ENCODE measurements around the gene TSNAXIP1. TPM values are rescaled to one million over a fixed set of nuclear protein-coding genes. Genes with fewer than 3 reads are reported as not detected.

The TSNAXIP1 gene
- total and polyA plus RNA-seq, 8 donors, result 0.25 to 11.1 (median 1.0) TPM

DNA sequence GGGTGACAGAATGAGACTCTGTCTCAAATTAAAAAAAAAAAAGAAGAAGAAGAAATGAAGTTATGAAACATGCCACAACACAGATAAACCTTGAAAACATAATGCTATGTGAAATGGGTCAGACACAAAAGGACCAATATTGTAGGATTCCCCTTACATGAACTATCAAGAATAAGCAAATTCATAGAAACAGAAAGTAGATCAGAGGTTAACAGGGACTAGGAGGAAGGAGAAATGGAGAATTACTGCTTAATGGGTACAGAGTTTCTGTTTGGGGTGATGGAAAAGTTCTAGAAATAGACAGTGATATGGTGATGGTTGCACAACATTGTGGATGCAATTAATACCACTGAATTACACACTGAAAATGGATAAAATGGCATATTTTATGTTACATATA is 16.6 kb upstream of the TSNAXIP1 start:
- H3K9me3 ChIP-seq, result no peaks in the 10 kb centered on the region
- DNase-seq (no peak), FAIRE-seq (no peak), ATAC-seq (no peak)
- H3K36me3 ChIP-seq, result no peaks in the 10 kb centered on the region
- H3K4me3 ChIP-seq, result no peak overlapping the region
- TF ChIP-seq, protein P1, sequence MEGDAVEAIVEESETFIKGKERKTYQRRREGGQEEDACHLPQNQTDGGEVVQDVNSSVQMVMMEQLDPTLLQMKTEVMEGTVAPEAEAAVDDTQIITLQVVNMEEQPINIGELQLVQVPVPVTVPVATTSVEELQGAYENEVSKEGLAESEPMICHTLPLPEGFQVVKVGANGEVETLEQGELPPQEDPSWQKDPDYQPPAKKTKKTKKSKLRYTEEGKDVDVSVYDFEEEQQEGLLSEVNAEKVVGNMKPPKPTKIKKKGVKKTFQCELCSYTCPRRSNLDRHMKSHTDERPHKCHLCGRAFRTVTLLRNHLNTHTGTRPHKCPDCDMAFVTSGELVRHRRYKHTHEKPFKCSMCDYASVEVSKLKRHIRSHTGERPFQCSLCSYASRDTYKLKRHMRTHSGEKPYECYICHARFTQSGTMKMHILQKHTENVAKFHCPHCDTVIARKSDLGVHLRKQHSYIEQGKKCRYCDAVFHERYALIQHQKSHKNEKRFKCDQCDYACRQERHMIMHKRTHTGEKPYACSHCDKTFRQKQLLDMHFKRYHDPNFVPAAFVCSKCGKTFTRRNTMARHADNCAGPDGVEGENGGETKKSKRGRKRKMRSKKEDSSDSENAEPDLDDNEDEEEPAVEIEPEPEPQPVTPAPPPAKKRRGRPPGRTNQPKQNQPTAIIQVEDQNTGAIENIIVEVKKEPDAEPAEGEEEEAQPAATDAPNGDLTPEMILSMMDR (IDR thresholded peaks at IDR 0.05), result no peak
- H3K27ac ChIP-seq, result no peak overlapping the region
- intact Hi-C loops (cut with DNase I), result no loop called here
- no peaks in the 10 kb centered on the region for H3K4me1 ChIP-seq
- no peaks in the 10 kb centered on the region for H3K27me3 ChIP-seq

DNA sequence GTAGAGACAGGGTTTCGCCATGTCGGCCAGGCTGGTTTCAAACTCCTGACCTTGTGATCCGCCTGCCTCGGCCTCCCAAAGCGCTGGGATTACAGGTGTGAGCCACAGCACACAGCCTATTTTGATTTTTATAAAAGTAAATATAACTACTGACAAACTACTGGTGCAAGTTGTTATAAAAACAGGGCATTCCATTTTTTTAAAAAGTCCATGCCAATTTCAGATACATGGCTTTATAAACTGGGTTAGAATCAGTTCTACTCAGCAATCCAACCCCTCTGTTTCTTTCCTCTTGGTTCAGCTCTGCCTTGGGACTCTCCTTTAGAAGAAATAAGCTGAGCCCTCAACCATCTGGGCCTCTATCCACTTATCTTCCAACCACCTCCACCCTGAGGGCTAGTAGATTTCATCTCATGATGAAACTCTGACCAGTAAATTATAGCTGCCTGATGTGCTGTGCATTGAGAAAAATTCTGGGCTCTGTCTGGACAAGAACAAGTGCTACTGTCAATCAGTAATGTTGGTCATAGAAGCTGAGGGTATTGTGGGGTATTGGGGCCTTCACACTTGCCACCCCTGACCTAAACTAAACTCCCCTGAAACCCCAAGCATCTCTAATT is 10.5 kb upstream of the TSNAXIP1 start:
- no peaks in the 10 kb centered on the region for H3K27me3 ChIP-seq

DNA sequence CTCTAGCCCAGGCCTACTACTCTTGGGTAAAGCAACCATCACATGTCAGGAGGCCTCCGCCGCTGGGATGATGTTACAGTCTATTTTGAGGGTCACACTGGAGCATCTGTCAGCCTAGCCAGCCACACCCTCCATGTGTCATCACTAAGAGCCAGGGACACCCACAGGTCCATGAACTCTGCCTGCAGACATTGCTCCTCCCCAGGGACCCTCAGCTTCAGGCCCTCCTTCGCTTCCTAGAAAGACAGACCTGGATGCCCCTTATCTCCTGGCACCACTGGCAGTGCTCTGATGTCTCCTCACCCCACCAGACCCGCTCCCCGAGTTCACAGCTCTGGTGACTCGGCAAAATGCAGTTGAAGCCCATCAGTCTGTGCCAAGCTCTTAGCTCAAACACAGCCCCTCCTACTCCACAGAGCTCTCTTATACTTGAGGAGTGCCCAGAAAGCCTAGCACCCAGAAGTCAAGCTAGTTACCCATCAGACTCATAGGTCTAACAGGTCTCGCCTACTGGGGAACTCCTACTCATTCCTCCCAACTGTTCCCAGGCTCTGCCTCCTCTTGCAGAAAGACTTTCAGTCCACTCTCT is 6.3 kb upstream of the TSNAXIP1 start:
- WGBS, 2 donors, result 86 to 87% methylated on average over 7 of the region's 7 CpGs
- Histone ChIP-seq H3K36me3 (no peaks in the 10 kb centered on the region), H3K27ac (no peak overlapping the region), H3K4me1 (peaks cover 6 to 10% (median 10%) of the 10 kb centered on the region in 3 donors), H3K9me3 (no peaks in the 10 kb centered on the region), H3K27me3 (no peaks in the 10 kb centered on the region), H3K4me3 (no peak overlapping the region)
- no peak for FAIRE-seq
- TF ChIP-seq, protein P1 (IDR thresholded peaks at IDR 0.05), result no peak
- no peak for DNase-seq
- intact Hi-C loops (cut with DNase I), result no loop called here
- ATAC-seq, result no peak

More for the DNA sequence above, 10.5 kb upstream of the TSNAXIP1 start:
- WGBS, 2 donors, result 94 to 98% methylated on average over 5 of the region's 5 CpGs
- Histone ChIP-seq H3K36me3 (no peaks in the 10 kb centered on the region), H3K27ac (no peak overlapping the region), H3K9me3 (no peaks in the 10 kb centered on the region), H3K4me1 (no peaks in the 10 kb centered on the region), H3K4me3 (no peak overlapping the region)
- DNase-seq, result no peak
- TF ChIP-seq, protein P1 (IDR thresholded peaks at IDR 0.05), result no peak
- FAIRE-seq, result no peak
- ATAC-seq, result no peak
- intact Hi-C loops (cut with DNase I), result no loop called here

DNA sequence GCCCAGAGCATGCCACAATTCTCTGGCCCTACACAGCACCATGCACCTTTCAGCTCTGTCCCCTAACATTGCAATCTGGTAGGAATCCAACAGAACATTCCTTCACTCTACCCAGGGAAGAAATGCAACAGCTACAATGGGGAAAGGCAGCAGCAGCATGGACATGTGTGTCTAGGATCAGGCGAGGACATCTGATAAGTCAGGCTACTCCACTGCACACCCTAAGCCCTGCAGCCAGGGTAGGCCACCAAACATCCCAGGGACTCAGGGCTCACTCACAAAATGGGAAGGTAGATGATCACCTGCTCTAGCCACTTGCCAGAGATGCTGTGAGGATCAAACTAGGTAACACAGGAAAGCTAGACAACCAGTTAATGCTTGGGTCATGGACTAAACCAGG is 5.4 kb upstream of the TSNAXIP1 start:
- no peaks in the 10 kb centered on the region for H3K9me3 ChIP-seq
- no peak overlapping the region for H3K4me3 ChIP-seq
- TF ChIP-seq, protein P1 (IDR thresholded peaks at IDR 0.05), result no peak
- DNase-seq (no peak), ATAC-seq (no peak), FAIRE-seq (no peak)
- intact Hi-C loops (cut with DNase I), result no loop called here
- H3K27ac ChIP-seq, result no peak overlapping the region
- H3K4me1 ChIP-seq, result peaks cover 8 to 12% (median 11%) of the 10 kb centered on the region in 3 donors
- WGBS, 2 donors, result 73 to 83% methylated on average over 1 of the region's 1 CpG
- H3K27me3 ChIP-seq, result no peaks in the 10 kb centered on the region
- H3K36me3 ChIP-seq, result no peaks in the 10 kb centered on the region

DNA sequence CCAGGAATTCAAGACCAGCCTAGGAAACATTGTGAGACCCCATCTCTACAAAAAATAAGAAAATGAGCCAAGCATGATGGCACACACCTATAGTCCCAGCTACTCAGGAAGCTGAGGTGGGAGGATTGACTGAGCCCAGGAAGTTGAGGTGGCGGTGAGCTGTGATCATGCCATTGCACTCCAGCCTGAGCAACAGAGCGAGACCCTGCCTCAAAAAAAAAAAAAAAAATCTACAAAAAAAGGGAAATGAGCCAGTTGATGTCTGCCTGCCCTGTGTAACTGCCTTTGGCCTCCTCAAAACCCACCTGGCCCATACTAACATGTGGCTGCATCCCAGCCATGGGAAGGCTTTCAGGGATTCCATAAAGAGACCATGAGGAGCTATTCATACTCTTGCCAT is 4.8 kb upstream of the TSNAXIP1 start:
- peaks cover 8 to 12% (median 11%) of the 10 kb centered on the region in 3 donors for H3K4me1 ChIP-seq
- WGBS, 2 donors, result 91 to 100% methylated on average over 2 of the region's 2 CpGs
- H3K4me3 ChIP-seq, result no peak overlapping the region
- no peaks in the 10 kb centered on the region for H3K9me3 ChIP-seq
- no peak for DNase-seq
- H3K27ac ChIP-seq, result no peak overlapping the region
- H3K36me3 ChIP-seq, result no peaks in the 10 kb centered on the region
- TF ChIP-seq, protein P1 (IDR thresholded peaks at IDR 0.05), result no peak
- ATAC-seq, result no peak
- intact Hi-C loops (cut with DNase I), result no loop called here
- no peaks in the 10 kb centered on the region for H3K27me3 ChIP-seq
- no peak for FAIRE-seq
